ENCODE measurements around the gene ERBB4.

The ERBB4 gene

DNA sequence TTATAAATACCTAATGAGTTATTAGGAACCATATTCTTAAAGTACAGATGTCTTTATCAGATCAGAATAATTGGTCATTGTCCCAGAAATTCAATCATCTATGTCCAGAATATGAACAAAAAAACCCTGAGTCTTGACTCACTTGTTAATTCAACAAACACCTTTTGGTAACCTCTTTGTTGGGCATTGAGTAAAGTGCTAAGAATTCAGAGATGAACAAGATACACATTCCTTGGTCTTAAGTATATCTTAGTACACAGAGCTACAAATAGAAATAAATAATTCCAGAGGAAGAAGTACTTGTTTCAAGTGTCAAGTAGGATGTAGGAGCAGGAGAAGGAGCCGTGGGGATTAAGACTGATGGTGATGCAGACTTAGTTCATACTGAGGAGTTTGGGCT is 1184.1 kb downstream of the ERBB4 start:
- no peak for DNase-seq (ENCODE audit: low read depth in 2 of 2)

- DNase-seq (ENCODE audit: low read depth in 2 of 2): no peak
Measured at GRCh38 chr2:211351987-211352386, 1186.6 kb downstream of the ERBB4 start.

GRCh38 chr2:211349031-211349430 is 1189.6 kb downstream of the ERBB4 start:
- DNase-seq (ENCODE audit: low read depth in 2 of 2): no peak

DNA sequence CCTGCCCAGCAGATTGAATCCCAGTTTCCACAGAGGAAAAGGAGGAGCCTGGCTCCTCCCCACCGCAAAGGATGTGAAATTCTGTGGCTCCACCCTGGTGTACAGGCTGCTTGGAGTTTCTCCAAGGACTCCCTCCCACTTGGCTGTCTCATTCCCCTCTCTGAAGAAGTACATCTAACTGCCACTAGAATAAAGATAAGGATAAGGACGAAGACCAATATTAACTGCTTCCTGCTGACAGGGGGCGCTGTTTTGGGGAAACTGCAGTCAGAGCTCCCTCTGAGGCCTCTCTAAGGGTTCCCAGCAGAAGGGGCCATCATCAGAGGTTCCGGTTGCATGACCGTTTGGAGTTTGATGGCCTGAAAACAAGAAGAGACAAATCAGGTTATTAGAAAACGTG is 1191.3 kb downstream of the ERBB4 start:
- no peak for DNase-seq (ENCODE audit: low read depth in 2 of 2)

DNA sequence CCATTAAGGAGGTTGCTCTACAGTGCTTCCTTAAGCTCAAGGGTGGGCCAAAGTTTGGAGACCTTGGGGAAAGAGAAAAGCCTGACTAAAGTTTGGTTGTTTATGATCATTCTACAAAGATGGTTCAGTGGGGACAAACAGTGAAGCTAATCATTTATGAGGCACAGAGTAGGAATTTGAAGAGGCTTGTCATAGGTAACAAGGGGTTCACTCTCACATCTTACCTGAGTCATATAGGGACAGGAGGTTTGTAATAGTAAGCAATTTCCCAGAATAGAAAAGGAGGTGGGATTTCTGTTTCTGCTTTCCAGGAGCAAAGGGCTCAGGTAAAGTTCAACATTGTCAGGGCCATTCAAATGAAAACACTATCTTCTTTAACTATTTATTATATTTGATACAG is 1194.3 kb downstream of the ERBB4 start:
- DNase-seq (ENCODE audit: low read depth in 2 of 2): no peak

- DNase-seq (ENCODE audit: low read depth in 2 of 2): no peak
Measured at GRCh38 chr2:211333377-211333776, 1205.2 kb downstream of the ERBB4 start.

- DNase-seq (ENCODE audit: low read depth in 2 of 2): no peak
Measured at GRCh38 chr2:211331736-211332135, 1206.9 kb downstream of the ERBB4 start.

DNA sequence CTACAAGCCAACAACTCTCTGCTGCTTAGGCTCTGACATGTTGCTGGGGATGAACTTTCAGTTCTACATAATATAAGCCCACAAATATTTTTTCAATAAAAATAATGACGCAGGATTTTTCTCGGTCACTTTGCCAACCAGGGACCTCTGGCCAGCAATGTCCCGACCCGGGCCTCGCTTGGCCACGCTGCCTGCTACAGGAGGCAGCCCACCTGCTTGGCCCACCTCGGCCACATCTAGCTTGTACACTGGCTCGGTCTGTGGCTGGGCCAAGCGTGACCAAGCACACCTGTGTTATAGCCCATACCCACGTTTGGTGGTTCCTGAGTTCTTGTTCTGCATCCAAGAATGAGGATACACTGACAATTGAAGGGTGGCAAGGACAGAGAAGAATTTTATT is 1208.7 kb downstream of the ERBB4 start:
- DNase-seq (ENCODE audit: low read depth in 2 of 2): no peak

GRCh38 chr2:211329421-211329820 is 1209.2 kb downstream of the ERBB4 start:
- DNase-seq (ENCODE audit: low read depth in 2 of 2): no peak

DNA sequence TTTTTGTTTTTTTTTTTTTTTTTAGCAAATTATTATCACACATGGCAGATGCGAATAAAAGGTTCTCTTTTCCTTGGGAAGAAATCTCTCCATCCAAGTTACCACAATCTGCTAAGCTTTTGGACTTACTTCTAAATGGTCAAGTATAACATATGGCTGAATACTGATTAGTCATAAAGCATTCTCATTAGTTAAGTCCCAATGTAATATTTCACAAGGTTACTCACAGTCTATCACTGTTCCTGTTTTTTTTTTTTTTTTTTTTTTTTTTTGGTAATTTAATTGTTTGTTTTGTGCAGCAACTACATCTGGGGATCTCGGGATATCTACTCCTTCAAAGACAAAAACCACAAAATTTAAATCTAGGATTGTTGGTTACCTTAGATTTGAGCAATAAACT is 1210.5 kb downstream of the ERBB4 start:
- no peak for DNase-seq (ENCODE audit: low read depth in 2 of 2)
